ENCODE measurements around the gene CASP10.
"Not testable (repeated sequence)": the region's sequence is repeated elsewhere in the genome, so short reads cannot be mapped to it uniquely, and the experiment has no call there.

CASP10 gene

GRCh38 chr2:201171259-201171814 is 11.6 kb upstream of the CASP10 start:
- in situ Hi-C loops (cut with HindIII; ENCODE audit: low pct_unique_long_range_greater_than_20kb, low sequenced_read_pairs): no loop called here
- no peak for TF ChIP-seq JUND (IDR thresholded peaks at IDR 0.05; ENCODE audit: low read depth)
- no peak for DNase-seq (ENCODE audit: low read depth in 1 of 2, low spot score in 1 of 2)

GRCh38 chr2:201172279-201172678 is 10.7 kb upstream of the CASP10 start:
- DNase-seq (ENCODE audit: low read depth in 1 of 2, low spot score in 1 of 2): no peak
- in situ Hi-C loops (cut with HindIII; ENCODE audit: low pct_unique_long_range_greater_than_20kb, low sequenced_read_pairs): no loop called here
- no peak for TF ChIP-seq JUND (IDR thresholded peaks at IDR 0.05; ENCODE audit: low read depth)

DNA sequence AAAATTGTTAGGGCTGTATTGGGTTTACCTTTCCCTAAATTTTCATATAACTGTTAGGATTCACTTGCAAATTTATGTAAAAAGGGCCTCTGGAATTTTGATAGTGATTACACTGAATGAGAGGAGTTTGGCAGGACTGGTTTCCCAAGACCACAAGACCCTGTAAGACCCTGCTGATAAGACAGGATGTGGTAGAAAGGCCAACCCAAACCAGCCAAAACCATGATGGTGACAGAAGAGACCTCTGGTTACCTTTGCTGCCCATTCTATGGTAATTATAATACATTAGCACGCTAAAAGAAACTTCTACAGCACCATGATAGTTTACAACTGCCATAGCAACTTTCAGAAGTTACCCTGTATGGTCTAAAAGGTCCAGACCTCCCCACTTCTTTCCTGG is 8.3 kb upstream of the CASP10 start:
- TF ChIP-seq JUND (IDR thresholded peaks at IDR 0.05; ENCODE audit: low read depth): no peak
- in situ Hi-C loops (cut with HindIII; ENCODE audit: low pct_unique_long_range_greater_than_20kb, low sequenced_read_pairs): no loop called here
- DNase-seq (ENCODE audit: low read depth in 1 of 2, low spot score in 1 of 2): no peak

DNA sequence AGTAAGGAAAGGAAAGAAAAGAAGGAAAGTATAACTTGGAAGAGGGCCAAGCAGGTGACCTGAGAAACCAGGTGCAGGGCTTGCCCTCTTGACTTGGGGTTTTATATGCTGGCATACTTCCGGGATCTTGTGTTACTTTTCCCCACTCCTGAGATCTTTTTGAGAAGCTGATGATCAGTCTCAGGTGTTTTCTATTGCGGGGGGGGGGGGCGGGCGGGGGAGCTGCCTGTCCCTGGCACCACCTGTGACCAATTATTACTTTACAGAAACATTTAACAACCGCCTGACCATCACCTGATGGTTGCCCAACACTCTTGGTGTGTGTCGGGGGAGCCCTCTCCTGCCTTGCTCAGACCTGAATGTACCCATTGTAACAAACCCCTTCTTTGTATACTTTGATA is 6.9 kb upstream of the CASP10 start:
- TF ChIP-seq JUND (IDR thresholded peaks at IDR 0.05; ENCODE audit: low read depth): no peak
- DNase-seq (ENCODE audit: low read depth in 1 of 2, low spot score in 1 of 2): no peak
- in situ Hi-C loops (cut with HindIII; ENCODE audit: low pct_unique_long_range_greater_than_20kb, low sequenced_read_pairs): no loop called here

GRCh38 chr2:201180010-201180409 is 2.9 kb upstream of the CASP10 start:
- in situ Hi-C loops (cut with HindIII; ENCODE audit: low pct_unique_long_range_greater_than_20kb, low sequenced_read_pairs): no loop called here
- peak in 1 of 2 experiments; percentile 8 for DNase-seq (ENCODE audit: low read depth in 1 of 2, low spot score in 1 of 2)
- TF ChIP-seq JUND (IDR thresholded peaks at IDR 0.05; ENCODE audit: low read depth): no peak

- in situ Hi-C loops (cut with HindIII; ENCODE audit: low pct_unique_long_range_greater_than_20kb, low sequenced_read_pairs): no loop called here
- TF ChIP-seq JUND (IDR thresholded peaks at IDR 0.05; ENCODE audit: low read depth): no peak
- DNase-seq (ENCODE audit: low read depth in 1 of 2, low spot score in 1 of 2): no peak
Observed at GRCh38 chr2:201183365-201183727, 405 bp downstream of the CASP10 start.

DNA sequence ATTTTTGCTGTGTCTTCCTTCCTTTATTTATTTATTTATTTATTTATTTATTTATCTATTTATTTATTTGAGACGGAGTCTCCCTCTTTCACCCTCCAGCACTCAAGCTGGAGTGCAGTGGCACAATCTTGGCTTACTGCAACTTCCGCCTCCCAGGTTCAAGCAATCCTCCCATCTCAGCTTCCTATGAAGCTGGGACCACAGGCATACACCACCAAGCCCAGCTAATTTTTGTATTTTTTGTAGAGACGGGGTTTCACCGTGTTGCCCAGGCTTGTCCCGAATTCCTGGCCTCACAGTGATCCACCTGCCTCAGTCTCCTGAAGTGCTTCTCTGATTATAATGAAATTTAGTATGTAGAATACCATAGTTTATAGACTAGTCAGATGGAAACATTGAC is 894 bp downstream of the CASP10 start:
- DNase-seq (ENCODE audit: low read depth in 1 of 2, low spot score in 1 of 2); in situ Hi-C loops (cut with HindIII; ENCODE audit: low pct_unique_long_range_greater_than_20kb, low sequenced_read_pairs): not testable (repeated sequence)

DNA sequence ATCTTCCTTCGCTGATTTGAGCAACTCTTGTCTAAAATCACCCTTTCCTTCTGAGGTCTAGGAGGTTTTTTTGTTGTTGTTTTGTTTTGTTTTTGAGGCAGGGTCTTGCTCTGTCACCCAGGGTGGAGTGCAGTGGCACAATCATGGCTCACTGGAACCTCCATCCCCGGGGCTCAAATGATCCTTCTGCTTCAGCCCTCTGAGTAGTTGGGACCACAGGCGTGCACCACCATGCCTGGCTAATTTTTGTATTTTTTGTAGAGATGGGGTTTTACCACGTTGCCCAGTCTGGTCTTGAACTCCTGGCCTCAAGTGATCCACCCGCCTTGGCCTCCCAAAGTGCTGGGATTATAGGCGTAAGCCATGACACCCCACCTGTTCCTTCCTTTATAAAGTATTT is 1.3 kb downstream of the CASP10 start:
- in situ Hi-C loops (cut with HindIII; ENCODE audit: low pct_unique_long_range_greater_than_20kb, low sequenced_read_pairs); DNase-seq (ENCODE audit: low read depth in 1 of 2, low spot score in 1 of 2): not testable (repeated sequence)

DNA sequence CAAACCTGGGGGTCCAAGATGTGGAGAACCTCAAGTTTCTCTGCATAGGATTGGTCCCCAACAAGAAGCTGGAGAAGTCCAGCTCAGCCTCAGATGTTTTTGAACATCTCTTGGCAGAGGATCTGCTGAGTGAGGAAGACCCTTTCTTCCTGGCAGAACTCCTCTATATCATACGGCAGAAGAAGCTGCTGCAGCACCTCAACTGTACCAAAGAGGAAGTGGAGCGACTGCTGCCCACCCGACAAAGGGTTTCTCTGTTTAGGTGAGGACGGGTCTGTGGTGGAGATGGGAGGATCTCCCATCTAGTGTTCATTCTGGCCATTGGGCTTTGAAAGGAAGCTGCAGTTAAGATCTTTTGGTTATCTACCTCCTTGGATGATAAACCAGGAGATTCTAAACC is 2.9 kb downstream of the CASP10 start:
- TF ChIP-seq JUND (IDR thresholded peaks at IDR 0.05; ENCODE audit: low read depth): no peak
- DNase-seq (ENCODE audit: low read depth in 1 of 2, low spot score in 1 of 2): no peak
- in situ Hi-C loops (cut with HindIII; ENCODE audit: low pct_unique_long_range_greater_than_20kb, low sequenced_read_pairs): no loop called here

- DNase-seq (ENCODE audit: low read depth in 1 of 2, low spot score in 1 of 2): no peak
- no peak for TF ChIP-seq JUND (IDR thresholded peaks at IDR 0.05; ENCODE audit: low read depth)
- in situ Hi-C loops (cut with HindIII; ENCODE audit: low pct_unique_long_range_greater_than_20kb, low sequenced_read_pairs): no loop called here
Observed at GRCh38 chr2:201186982-201187381, 4.0 kb downstream of the CASP10 start.

- no peak for TF ChIP-seq JUND (IDR thresholded peaks at IDR 0.05; ENCODE audit: low read depth)
- no peak for DNase-seq (ENCODE audit: low read depth in 1 of 2, low spot score in 1 of 2)
- in situ Hi-C loops (cut with HindIII; ENCODE audit: low pct_unique_long_range_greater_than_20kb, low sequenced_read_pairs): no loop called here
Observed at GRCh38 chr2:201188449-201188848, 5.5 kb downstream of the CASP10 start.

- in situ Hi-C loops (cut with HindIII; ENCODE audit: low pct_unique_long_range_greater_than_20kb, low sequenced_read_pairs): no loop called here
- no peak for DNase-seq (ENCODE audit: low read depth in 1 of 2, low spot score in 1 of 2)
- TF ChIP-seq JUND (IDR thresholded peaks at IDR 0.05; ENCODE audit: low read depth): no peak
Observed at GRCh38 chr2:201191132-201191875, 8.4 kb downstream of the CASP10 start.

DNA sequence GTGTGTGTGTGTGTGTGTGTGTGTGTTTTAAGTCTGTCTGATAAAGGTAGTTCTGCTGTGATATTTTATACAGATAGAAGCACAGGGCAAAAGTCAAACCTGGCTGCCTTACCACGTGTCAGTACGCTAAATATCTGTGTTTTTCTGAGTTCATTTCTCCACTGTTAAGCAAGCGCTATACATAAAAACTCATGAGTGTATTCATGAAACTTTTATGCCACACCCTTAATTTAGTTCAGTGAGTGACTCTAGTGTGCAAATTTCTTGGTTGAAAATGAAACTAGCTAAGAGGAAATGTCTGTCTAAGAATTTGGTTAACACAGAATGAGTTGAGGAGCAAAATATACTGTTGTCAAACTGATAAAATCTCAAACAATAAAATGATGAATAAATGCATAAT is 11.2 kb downstream of the CASP10 start:
- TF ChIP-seq JUND (IDR thresholded peaks at IDR 0.05; ENCODE audit: low read depth): no peak
- in situ Hi-C loops (cut with HindIII; ENCODE audit: low pct_unique_long_range_greater_than_20kb, low sequenced_read_pairs): no loop called here
- no peak for DNase-seq (ENCODE audit: low read depth in 1 of 2, low spot score in 1 of 2)

DNA sequence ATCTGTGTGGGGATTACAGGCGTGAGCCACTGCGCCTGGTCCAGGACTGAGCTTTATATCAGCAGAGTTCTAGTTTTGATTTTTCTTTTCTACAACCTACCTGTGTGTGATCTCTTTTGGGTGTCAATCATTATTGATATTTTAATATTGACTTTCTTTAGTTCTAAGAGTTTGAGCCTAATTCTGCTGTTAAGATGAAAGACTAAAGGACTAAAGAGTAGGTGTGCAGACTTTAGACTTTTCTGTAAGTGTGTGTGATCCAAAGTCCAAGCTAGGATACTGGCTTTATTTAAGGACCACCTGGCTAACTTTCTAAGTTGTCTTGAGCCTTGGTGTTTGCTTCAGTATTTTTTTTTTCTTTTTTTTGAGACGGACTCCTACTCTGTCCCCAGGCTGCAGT is 12.4 kb downstream of the CASP10 start:
- in situ Hi-C loops (cut with HindIII; ENCODE audit: low pct_unique_long_range_greater_than_20kb, low sequenced_read_pairs): no loop called here
- DNase-seq (ENCODE audit: low read depth in 1 of 2, low spot score in 1 of 2): no peak
- no peak for TF ChIP-seq JUND (IDR thresholded peaks at IDR 0.05; ENCODE audit: low read depth)
